ENCODE measurements around the gene ARGLU1.

GRCh38 chr13:106515635-106516254, 52.2 kb downstream of the ARGLU1 start:
- TF ChIP-seq CTCF (IDR thresholded peaks at IDR 0.05) (no peak), POLR2A (IDR thresholded peaks at IDR 0.05) (no peak)
